Activated CD4-positive, alpha-beta memory T cell treated with anti-CD3 and anti-CD28 coated beads for 36 hours (primary cell): ENCODE results near the gene NAALADL2. TPM values are rescaled to one million over a fixed set of nuclear protein-coding genes. Genes with fewer than 3 reads are reported as not detected.

ENCODE experiments used
- CTCF ChIA-PET: fragments of 350-600 bp; sonication (Branson Sonifier 250); formaldehyde crosslinking; loops from one replicate; lab custom pipeline; 2021; ENCODE audit warnings: antibody characterized with exemption, inconsistent platforms; lab: Charles Lee
- POLR2A ChIA-PET: fragments of 350-600 bp; sonication (Branson Sonifier 250); formaldehyde crosslinking; loops from one replicate; lab custom pipeline; 2021; ENCODE audit warnings: antibody characterized with exemption; lab: Charles Lee
- DNase-seq: peaks from one replicate; pipeline ENCODE4 v3.0.0-alpha.2; 2020
- H3K27ac Mint-ChIP-seq: one replicate; pipeline ENCODE4 v1.8.0; 2021; ENCODE audit warnings: mixed read lengths
- H3K27me3 Mint-ChIP-seq: one replicate; pipeline ENCODE4 v1.8.0; 2021; ENCODE audit warnings: mixed read lengths
- H3K36me3 Mint-ChIP-seq: one replicate; pipeline ENCODE4 v1.8.0; 2021; ENCODE audit warnings: mixed read lengths
- H3K4me1 Mint-ChIP-seq: one replicate; pipeline ENCODE4 v1.8.0; 2021; ENCODE audit warnings: low read depth, mixed read lengths
- H3K4me3 Mint-ChIP-seq: one replicate; pipeline ENCODE4 v1.8.0; 2021; ENCODE audit warnings: mild to moderate bottlenecking, mixed read lengths
- H3K9me3 Mint-ChIP-seq: one replicate; pipeline ENCODE4 v1.8.0; 2021; ENCODE audit warnings: mixed read lengths
- intact Hi-C: fragments of 100-400 bp; cut with micrococcal nuclease; formaldehyde crosslinking; loops from one replicate; pipeline ENCODE4 v1.15.1; 2023
- total RNA-seq, 2 experiments: library from RNA; stranded (reverse); gene quantifications; one replicate each; pipeline ENCODE4 v1.2.3, GENCODE V29; 2021

The NAALADL2 gene
- total RNA-seq, 2 experiments from 2014 or later, result not detected

DNA sequence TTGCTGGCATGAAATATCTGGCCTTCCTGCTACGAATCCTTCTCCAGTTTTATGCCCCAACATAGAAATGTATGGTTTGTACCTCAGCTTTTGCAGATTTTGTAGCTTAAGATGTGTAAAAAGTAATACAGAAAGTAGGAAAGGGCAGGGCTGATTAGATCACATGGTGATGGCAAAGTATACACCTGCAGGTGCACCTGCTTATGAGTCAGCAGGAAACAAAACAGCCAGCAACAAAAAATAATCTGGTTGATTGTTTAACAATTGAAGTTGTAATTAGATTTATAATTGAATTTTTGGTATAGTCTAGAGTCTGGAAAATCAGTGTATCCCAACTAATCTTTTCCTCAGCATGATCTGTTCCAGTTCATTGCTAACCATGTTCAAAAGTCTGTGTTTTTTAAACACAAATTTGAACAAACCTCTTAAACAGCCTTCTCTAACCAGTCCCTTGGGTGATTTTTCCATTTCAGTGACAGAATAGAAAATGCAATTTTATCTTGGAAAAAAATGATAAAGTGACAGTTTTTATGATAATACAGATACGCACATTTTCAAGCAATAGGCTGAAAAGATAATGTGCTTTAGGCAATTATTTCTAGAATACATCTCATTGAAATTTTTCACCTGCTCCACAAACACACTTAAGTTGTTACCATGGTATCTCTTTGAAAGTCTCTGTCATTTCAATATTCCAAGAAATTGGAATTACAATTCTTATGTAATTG lies 477.4 kb downstream of the NAALADL2 start:
- no peak overlapping the region for H3K4me3 Mint-ChIP-seq
- no peaks in the 10 kb centered on the region for H3K9me3 Mint-ChIP-seq
- ChIA-PET POLR2A (no interaction called here), CTCF (no interaction called here)
- no peaks in the 10 kb centered on the region for H3K4me1 Mint-ChIP-seq
- no peaks in the 10 kb centered on the region for H3K27me3 Mint-ChIP-seq
- DNase-seq, result no peak
- no peak overlapping the region for H3K27ac Mint-ChIP-seq
- intact Hi-C loops, result no loop called here
- no peaks in the 10 kb centered on the region for H3K36me3 Mint-ChIP-seq

DNA sequence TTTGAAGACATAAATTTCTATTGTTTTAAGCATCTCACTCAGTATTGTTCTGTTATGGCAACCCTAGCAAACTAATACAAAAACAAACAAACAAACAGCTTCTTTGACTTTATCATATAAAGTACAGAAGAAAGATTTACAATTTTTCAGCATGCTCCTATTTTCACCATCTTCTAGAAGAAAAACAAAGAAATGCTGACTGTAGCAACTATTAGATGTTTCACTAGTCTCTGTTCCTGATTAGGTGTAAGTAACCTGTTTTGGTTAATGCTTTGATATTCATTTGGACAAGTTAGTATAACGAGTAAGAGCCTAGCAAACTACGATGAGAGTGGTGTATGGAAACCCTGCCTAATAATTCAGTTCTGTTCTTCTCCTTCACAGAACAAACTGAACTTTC lies 478.5 kb downstream of the NAALADL2 start:
- CTCF ChIA-PET, result no interaction called here
- H3K36me3 Mint-ChIP-seq, result no peaks in the 10 kb centered on the region
- DNase-seq, result no peak
- intact Hi-C loops, result no loop called here
- POLR2A ChIA-PET, result no interaction called here
- no peaks in the 10 kb centered on the region for H3K9me3 Mint-ChIP-seq
- no peaks in the 10 kb centered on the region for H3K4me1 Mint-ChIP-seq
- no peak overlapping the region for H3K27ac Mint-ChIP-seq
- no peaks in the 10 kb centered on the region for H3K27me3 Mint-ChIP-seq
- H3K4me3 Mint-ChIP-seq, result no peak overlapping the region

DNA sequence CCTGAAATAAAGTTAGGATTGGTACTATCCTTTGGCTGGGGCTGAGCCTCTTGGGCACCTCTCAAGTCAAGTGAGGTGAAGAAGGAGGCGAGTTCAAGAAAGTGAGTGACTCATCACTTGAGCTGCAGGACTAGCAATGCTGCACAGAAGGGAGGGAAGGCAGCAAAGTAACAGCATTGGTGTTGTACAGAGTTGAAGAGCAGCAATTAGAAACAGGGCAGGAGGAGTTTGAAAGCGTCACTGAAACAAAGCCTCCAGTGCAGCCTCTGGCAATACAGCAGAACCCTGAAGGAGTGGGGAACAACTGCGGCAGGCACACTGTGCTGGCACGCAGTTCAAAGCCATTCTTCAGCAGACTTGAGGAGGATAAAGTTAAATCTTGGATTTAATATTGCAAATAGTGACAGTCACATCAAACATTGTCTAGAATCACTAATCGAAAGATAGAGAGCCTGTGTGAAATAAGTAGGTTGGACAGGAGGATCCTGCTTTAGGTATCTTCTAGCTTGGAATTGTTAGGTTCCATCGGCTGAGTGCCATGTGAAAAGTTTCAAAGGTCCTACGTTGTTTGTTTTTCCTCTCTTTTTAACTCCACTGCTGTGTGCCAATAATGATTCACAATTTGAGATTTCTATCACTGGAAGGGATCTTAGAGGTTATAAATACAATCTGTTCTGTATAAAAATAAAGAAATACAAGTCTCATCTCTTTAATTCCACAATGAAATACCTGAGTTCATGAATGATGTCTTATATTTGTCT lies 479.8 kb downstream of the NAALADL2 start:
- Mint-ChIP-seq H3K36me3 (no peaks in the 10 kb centered on the region), H3K27ac (no peak overlapping the region), H3K4me1 (no peaks in the 10 kb centered on the region), H3K9me3 (no peaks in the 10 kb centered on the region), H3K4me3 (no peak overlapping the region), H3K27me3 (no peaks in the 10 kb centered on the region)
- DNase-seq, result no peak
- CTCF ChIA-PET, result no interaction called here
- POLR2A ChIA-PET, result no interaction called here
- intact Hi-C loops, result no loop called here

DNA sequence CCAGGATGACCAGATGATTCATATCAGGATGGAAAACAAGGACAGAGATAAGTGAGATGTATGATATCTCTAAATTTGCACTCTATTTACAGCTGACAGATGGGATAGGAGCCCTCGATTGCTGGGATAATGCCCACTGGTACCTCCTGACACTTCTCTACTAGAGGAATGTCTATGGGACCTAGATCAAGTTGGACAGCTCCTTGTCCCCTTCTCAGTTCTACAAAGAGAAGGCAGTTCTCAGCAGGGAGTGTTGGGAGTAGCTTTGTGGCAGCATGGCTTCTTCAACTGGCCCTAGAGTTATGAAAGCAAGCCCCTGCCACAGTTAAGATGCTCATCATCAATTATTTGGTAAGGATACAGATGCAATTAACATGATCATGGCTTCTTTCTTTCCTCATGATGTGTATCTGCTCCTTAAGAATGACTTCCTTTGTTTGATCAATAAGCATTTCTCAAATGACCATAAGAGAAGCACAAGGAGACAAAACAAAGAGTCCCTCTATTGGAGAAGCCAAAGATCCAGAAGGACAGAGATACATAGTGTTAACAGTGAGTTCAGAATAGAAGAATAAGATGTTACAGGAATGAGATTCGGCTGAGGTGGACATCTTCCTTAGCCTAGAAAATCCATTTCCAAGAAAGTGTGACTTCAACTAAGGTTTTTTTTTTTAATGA lies 481.3 kb downstream of the NAALADL2 start:
- CTCF ChIA-PET, result no interaction called here

DNA sequence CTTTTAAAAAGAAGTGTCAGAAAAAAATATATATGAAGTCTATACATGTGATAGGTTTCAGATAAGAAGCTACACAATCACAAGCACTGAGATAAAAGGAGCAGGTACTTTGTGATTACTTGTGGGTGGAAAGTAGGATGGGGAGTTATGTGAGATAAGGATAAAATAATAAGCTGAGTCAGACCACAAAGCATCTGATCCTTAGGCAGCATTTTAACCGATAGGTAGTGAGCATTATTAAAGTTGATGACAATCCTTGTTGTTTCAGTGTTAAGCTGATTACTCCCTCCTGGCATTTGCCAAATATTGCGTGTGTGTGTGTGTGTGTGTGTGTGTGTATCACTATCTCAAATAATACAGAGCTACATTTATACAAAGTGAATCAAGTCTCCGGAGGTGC lies 483.1 kb downstream of the NAALADL2 start:
- H3K36me3 Mint-ChIP-seq, result no peaks in the 10 kb centered on the region
- no peaks in the 10 kb centered on the region for H3K9me3 Mint-ChIP-seq
- no peaks in the 10 kb centered on the region for H3K4me1 Mint-ChIP-seq
- intact Hi-C loops, result no loop called here
- no peaks in the 10 kb centered on the region for H3K27me3 Mint-ChIP-seq
- CTCF ChIA-PET, result no interaction called here
- no peak overlapping the region for H3K4me3 Mint-ChIP-seq
- DNase-seq, result no peak
- POLR2A ChIA-PET, result no interaction called here
- H3K27ac Mint-ChIP-seq, result no peak overlapping the region

More for the DNA sequence above, 481.3 kb downstream of the NAALADL2 start:
- intact Hi-C loops, result no loop called here
- Mint-ChIP-seq H3K4me3 (no peak overlapping the region), H3K27me3 (no peaks in the 10 kb centered on the region), H3K27ac (no peak overlapping the region), H3K9me3 (no peaks in the 10 kb centered on the region), H3K4me1 (no peaks in the 10 kb centered on the region), H3K36me3 (no peaks in the 10 kb centered on the region)
- no peak for DNase-seq
- POLR2A ChIA-PET, result no interaction called here

DNA sequence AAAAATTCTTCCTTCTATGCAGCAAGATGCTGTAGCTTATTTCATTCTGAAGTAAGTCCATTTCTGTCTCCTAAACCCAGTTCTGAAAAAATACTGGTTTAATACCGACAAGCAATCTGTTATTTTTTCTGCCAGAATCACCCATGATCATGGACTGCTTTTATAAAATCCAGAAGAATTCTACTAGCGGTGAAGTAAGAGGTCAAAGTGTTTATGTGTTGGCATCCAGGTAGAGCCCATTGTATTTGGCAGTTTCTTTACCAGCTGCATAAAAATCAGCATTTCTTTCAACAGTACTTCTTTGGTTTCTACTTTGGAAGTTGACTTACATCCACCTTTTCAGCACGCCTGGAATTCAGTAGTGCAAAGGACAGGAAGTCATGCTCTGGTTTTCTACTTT lies 484.8 kb downstream of the NAALADL2 start:
- Mint-ChIP-seq H3K27ac (no peak overlapping the region), H3K27me3 (no peaks in the 10 kb centered on the region), H3K9me3 (peaks cover 2% of the 10 kb centered on the region), H3K4me1 (no peaks in the 10 kb centered on the region), H3K36me3 (no peaks in the 10 kb centered on the region), H3K4me3 (no peak overlapping the region)
- ChIA-PET POLR2A (no interaction called here), CTCF (no interaction called here)
- intact Hi-C loops, result no loop called here
- DNase-seq, result no peak

DNA sequence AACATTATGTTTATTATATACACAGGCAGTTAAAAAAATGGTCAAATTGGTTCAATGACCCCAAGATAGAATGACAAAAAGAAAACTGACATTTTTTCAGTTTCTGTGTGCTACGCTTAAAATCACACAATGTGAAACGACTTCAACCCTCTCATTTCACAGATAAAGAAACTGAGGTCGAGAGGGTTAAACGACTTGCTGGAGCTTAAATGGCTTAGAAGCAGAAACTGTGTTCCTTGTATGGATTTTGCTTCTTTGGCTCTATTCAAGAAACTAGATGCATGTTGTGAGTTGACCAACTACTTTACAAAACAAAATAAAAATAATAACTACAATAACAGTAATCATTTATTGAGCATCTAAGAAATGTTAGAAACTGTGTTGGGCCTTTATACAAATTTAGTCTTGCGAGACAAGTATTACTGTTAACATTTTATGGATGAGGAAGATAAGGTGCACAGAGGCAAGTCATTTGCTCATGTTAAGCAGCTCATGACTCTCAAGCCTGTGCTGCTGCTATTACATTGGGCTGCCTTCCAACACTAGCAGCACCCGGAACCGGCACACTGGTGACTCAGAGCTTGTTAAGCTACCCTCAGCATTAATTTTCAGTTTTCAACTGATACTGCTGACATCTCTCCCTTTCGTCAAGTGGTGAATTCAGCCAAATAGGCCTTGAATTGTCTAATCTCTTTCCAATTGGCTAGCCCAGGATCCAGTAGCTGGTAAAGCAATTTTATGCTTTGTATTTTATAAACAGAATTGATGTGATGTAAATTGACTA lies 487.6 kb downstream of the NAALADL2 start:
- Mint-ChIP-seq H3K27ac (no peak overlapping the region), H3K9me3 (peaks cover 2% of the 10 kb centered on the region), H3K27me3 (no peaks in the 10 kb centered on the region), H3K36me3 (no peaks in the 10 kb centered on the region), H3K4me1 (no peaks in the 10 kb centered on the region), H3K4me3 (no peak overlapping the region)
- no peak for DNase-seq
- CTCF ChIA-PET, result no interaction called here
- POLR2A ChIA-PET, result no interaction called here
- intact Hi-C loops, result no loop called here

DNA sequence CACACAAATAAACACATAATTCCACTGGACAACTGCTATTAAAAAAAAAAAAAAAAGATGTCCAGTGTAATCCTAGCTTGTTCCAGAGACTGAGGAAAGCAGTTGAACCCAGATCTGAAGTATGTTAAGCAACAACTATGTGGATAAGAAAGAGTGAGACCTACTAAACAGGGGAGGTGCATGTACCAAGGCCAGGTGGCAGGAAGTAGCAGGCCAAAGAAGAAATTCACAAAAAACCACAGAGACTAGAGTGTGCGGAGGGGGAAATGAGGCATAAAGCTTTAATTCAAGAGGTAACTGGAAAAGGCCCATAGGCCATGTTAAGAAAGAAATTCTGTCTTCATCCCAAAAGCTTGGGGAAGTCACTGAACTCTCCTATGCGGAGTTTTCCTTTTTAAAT lies 490.0 kb downstream of the NAALADL2 start:
- CTCF ChIA-PET, result no interaction called here
- no peak overlapping the region for H3K4me3 Mint-ChIP-seq
- POLR2A ChIA-PET, result no interaction called here
- H3K36me3 Mint-ChIP-seq, result no peaks in the 10 kb centered on the region
- DNase-seq, result no peak
- no peaks in the 10 kb centered on the region for H3K4me1 Mint-ChIP-seq
- no peak overlapping the region for H3K27ac Mint-ChIP-seq
- H3K27me3 Mint-ChIP-seq, result no peaks in the 10 kb centered on the region
- H3K9me3 Mint-ChIP-seq, result peaks cover 2% of the 10 kb centered on the region
- intact Hi-C loops, result no loop called here

DNA sequence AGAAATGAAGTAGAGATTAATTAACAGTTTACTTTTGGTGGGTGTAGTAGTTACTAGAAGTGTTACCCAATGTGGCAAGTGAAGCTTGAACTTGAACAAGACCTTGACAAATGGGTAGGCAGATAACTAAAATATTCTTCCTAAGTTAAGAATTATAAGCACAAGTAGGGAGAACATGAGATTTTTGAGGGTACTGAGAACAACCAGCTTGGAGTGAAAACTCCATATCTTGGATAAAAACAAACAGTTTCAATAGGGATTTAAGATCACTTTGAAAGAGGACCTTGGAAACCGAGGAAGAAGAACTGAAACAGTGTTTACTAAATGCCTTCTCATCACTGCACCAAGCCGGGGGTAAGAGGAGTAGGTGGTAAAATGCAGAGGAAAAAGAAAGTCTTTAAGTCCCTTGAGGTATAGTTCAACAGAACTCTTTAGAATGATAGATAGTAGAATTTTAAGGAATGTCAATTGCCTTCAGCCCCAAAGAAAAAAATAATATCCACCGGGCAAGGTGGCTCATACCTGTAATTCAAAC lies 496.7 kb downstream of the NAALADL2 start:
- H3K9me3 Mint-ChIP-seq, result peaks cover under 1% of the 10 kb centered on the region
- H3K4me1 Mint-ChIP-seq, result no peaks in the 10 kb centered on the region
- POLR2A ChIA-PET, result no interaction called here
- H3K4me3 Mint-ChIP-seq, result no peak overlapping the region
- no peaks in the 10 kb centered on the region for H3K36me3 Mint-ChIP-seq
- no peak for DNase-seq
- intact Hi-C loops, result no loop called here
- CTCF ChIA-PET, result no interaction called here
- no peak overlapping the region for H3K27ac Mint-ChIP-seq
- H3K27me3 Mint-ChIP-seq, result no peaks in the 10 kb centered on the region

DNA sequence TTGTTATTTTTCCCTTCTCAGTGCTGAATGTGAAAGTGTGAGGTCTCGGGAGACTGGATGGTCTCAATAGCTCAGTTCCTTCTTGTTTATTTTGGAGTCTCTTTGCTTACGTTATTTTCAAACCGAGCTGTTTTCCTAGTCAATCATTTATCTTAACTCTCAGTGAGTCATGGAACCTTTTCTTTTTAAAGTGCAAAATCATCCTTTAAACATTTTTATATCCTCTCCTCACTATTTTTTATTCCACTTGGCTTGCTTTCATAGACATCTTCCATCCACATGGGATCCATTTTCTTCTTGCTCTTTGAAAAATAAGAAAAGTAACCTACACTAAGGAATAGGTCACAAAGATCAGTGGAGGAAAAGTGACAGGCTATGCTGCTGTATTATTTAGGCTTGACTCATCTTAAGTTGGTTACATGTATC lies 497.8 kb downstream of the NAALADL2 start:
- intact Hi-C loops, result no loop called here
- POLR2A ChIA-PET, result no interaction called here
- Mint-ChIP-seq H3K27ac (no peak overlapping the region), H3K4me3 (no peak overlapping the region), H3K27me3 (no peaks in the 10 kb centered on the region), H3K9me3 (peaks cover 2% of the 10 kb centered on the region), H3K36me3 (no peaks in the 10 kb centered on the region), H3K4me1 (no peaks in the 10 kb centered on the region)
- CTCF ChIA-PET, result no interaction called here
- DNase-seq, result no peak

DNA sequence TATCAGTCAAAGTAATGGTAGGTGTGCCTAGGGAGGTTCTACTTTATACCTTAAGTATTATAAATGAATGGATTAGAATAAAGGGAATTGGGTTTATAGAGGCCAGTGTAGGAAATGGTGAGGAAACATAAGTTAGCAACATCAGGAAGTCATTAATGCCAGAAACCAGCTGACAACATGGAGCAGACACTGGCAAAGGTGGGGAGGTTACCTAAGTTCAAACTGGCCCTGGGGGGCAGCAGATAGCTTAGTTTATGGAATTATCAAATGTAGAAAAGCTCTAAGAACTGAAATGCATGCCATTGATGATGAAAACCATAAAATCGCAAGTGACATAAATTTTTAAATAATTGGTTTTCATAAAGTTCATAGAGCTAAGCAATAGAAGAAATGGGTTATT lies 498.6 kb downstream of the NAALADL2 start:
- DNase-seq, result no peak
- no peaks in the 10 kb centered on the region for H3K36me3 Mint-ChIP-seq
- ChIA-PET CTCF (interaction anchor here (0.6 kb wide), 1 partner anchor 388 kb away, joined by 3 read pairs; no protein-coding TSS in a partner anchor), POLR2A (no interaction called here)
- peaks cover 2% of the 10 kb centered on the region for H3K9me3 Mint-ChIP-seq
- intact Hi-C loops, result no loop called here
- no peaks in the 10 kb centered on the region for H3K27me3 Mint-ChIP-seq
- no peak overlapping the region for H3K4me3 Mint-ChIP-seq
- H3K27ac Mint-ChIP-seq, result no peak overlapping the region
- H3K4me1 Mint-ChIP-seq, result no peaks in the 10 kb centered on the region

DNA sequence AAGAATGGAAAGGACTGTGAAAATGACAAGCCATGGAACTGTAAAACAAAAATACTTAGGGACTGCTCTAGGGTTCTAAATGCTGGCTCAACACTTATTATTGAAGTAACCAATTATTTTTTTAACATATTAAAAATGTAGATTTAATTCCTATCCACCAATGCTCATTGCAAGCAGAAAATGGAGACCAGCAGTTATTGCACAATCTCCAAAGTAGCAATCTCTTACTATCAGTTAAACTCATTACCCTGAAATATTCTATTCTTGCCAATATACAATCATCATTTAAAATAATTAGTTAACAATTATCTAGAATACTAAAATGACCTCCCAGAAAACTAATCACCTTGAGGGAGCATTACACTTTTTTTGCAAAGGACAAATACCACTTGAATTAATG lies 499.8 kb downstream of the NAALADL2 start:
- Mint-ChIP-seq H3K9me3 (peaks cover 4% of the 10 kb centered on the region), H3K36me3 (no peaks in the 10 kb centered on the region), H3K4me3 (no peak overlapping the region), H3K27me3 (no peaks in the 10 kb centered on the region), H3K27ac (no peak overlapping the region), H3K4me1 (no peaks in the 10 kb centered on the region)
- no peak for DNase-seq
- ChIA-PET CTCF (no interaction called here), POLR2A (no interaction called here)
- intact Hi-C loops, result no loop called here
